GM03348 (cell line): Measurements from ENCODE around the gene SENP5.
A peak's percentile ranks its signal among the peaks of the same experiment; 100 is the strongest.
"Not testable (repeated sequence)": the region's sequence is repeated elsewhere in the genome, so short reads cannot be mapped to it uniquely, and the experiment has no call there.

Source experiments
- DNase-seq: peaks from one replicate; pipeline ENCODE4 v3.0.0; 2012; ENCODE audit warnings: low spot score

The SENP5 gene, protein sequence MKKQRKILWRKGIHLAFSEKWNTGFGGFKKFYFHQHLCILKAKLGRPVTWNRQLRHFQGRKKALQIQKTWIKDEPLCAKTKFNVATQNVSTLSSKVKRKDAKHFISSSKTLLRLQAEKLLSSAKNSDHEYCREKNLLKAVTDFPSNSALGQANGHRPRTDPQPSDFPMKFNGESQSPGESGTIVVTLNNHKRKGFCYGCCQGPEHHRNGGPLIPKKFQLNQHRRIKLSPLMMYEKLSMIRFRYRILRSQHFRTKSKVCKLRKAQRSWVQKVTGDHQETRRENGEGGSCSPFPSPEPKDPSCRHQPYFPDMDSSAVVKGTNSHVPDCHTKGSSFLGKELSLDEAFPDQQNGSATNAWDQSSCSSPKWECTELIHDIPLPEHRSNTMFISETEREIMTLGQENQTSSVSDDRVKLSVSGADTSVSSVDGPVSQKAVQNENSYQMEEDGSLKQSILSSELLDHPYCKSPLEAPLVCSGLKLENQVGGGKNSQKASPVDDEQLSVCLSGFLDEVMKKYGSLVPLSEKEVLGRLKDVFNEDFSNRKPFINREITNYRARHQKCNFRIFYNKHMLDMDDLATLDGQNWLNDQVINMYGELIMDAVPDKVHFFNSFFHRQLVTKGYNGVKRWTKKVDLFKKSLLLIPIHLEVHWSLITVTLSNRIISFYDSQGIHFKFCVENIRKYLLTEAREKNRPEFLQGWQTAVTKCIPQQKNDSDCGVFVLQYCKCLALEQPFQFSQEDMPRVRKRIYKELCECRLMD

DNA sequence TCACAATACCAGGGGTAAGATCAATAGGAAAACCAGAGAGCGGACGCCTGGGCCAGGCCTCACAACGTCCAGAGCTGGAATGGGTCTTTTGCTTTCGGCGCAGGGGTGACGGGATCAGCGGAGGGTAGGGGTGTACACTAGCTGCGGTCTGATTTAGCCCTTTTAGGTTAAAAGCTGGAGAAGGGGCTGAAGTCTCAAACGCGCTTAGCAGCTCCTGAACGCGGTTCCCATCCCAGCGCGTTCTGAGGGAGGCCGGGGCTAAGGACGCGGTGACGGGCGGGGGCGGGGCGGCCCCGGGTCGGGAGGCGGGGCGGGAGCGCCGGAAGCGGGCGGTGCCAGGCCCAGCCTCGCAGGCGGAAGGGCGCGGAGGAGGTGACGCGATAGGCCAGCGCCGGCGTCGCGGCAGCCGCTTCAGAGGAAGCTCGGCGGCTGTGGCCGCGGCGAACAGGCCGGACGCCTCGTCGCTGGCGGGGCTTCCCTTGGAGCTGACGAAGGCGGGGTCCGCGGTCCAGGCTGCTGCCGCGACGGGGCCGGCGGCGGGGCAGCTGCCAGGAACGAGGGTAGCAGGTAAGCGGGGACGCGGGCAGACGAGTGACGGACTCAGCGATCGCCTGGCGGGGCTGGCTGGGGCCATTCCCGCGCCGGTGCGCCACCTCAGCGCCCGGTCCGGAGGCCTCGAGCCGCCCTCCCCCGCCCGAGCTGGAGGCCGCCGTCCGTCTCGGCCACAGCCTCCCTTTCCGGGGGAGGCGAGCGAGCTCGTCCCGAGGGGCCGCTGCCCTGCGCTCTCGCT, at the start of gene SENP5:
Gene SENP5, plus strand, starts transcription at position 414 of the 790 bp plus-strand sequence. CDS start 17,262 bp downstream, outside the sequence.
- DNase-seq, result peak; percentile 98

- DNase-seq, result no peak
Observed at GRCh38 chr3:196821806-196822355, 45.8 kb upstream of the SENP5 start.

DNA sequence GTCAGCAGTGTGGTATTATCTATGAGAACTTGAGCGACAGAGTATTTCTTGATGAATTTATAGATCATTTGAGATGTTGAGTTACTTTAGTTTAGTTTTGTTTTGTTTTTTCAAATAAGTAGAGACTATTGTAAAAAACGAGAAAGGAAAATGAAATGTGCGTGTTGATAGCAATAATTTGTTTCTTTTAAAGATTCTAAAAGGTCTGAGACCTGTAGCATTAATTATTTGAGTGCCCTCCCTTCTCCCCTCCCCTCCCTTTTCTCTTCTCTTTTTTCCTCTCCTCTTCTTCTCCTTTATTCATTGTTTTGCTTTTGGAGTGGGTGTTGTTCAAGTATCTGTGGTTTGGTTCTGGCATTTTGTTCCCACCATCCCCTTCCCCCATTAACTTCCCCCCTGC, 38.1 kb upstream of the SENP5 start:
- not testable (repeated sequence) for DNase-seq

GRCh38 chr3:196835086-196835485, 32.6 kb upstream of the SENP5 start:
- DNase-seq, result no peak

DNA sequence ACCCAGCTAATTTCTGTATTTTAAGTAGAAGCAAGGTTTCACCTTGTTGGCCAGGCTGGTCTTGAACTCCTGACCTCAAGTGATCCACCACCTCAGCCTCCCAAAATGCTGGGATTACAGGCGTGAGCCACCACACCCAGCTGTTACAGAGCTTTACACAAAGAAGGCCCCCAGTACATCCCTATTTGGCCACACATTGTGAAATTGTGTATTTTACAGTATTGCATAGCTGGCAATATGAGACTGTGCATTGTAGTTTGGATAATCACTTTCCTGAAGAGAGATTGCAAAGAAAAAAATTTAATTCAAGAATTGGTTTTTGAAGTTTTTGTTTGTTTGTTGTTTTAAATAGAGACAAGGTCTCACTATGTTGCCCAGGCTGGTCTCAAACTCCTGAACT, 31.1 kb upstream of the SENP5 start:
- DNase-seq, result not testable (repeated sequence)

- peak; percentile 82 for DNase-seq
Observed at GRCh38 chr3:196837819-196838420, 29.8 kb upstream of the SENP5 start.

DNA sequence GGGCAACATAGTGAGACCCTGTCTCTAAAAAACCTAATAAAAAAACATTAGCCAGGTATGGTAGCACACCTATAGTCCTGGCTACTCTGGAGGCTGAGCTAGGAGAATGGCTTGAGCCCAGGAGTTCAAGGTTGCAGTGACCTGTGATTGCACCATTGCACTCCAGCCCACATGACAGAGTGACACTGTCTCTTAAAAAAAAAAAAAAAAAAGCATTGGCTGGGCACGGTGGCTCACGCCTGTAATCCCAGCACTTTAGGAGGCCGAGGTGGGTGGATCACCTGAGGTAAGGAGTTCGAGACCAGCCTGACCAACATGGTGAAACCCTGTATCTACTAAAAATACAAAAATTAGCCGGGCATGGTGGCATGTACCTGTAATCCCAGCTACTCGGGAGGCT, 28.4 kb upstream of the SENP5 start:
- DNase-seq, result not testable (repeated sequence)

GRCh38 chr3:196842567-196843434, 24.9 kb upstream of the SENP5 start:
- DNase-seq, result no peak

- DNase-seq, result no peak
Observed at GRCh38 chr3:196843435-196844110, 24.1 kb upstream of the SENP5 start.

DNA sequence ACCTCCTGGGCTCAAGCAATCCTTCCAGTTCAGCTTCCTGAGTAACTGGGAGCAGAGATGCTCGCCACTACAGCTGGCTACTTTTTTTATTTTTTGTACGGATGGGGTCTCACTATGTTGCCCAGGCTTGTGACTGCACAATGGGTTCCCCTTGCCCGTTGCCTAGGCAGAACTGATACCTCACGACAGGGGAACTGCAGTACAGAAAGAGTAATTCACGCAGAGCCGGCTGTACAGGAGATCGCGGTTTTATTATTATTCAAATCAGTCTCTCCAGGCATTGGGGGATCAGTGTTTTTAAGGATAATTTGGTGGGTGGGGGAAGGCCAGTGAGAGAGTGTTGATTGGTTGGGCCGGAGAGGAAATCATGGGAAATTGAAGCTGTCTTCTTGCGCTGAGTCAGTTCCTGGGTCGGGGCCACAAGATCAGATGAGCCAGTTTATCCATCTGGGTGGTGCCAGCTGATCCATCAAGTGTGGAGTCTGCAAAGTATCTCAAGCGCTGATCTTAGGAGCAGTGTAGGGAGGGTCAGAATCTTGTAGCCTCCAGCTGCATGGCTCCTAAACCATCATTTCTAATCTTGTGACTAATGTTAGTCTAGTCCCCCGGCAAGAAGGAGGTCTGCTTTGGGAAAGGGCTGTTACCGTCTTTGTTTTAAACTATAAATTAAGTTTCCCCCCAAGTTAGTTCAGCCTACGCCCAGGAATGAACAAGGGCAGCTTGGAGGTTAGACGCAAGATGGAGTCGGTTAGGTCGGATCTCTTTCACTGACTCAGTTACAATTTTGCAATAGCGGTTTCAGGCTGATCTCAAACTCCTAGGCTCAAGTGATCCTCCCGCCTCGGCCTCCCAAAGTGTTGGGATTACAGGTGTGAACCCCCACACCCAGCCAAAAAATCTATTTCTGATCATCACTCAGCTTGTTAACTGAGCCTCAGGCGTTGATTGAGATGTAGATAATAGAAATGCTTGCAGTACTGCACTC, 23.2 kb upstream of the SENP5 start:
- not testable (repeated sequence) for DNase-seq

GRCh38 chr3:196848375-196848774, 19.3 kb upstream of the SENP5 start:
- DNase-seq, result not testable (repeated sequence)

DNA sequence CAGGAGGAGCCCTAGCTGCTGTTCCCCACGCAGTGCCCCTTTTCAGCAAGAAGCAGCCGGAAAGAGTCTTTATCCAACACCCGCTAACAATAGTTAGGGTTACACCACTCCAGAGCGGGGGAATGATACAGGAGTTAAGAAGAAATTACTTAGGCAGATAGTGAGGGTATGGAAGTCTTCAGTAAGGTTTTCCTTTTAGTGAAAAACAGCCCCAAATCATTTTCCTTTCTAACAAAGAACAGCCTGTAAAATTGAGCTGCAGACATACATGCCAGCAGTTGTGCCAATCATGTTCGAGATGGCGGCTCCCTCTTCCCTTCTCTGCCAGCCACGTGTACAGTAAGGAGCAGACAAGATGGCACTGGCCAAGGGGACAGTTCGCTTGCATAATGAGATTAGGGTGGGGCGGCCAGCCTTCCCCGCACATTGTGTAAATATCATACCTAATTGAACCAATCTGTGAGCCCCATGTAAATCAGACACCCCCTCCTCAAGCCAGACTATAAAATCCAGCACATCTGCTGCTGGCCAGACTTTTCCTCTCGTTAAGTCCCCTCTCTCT, 18.5 kb upstream of the SENP5 start:
- DNase-seq, result no peak

GRCh38 chr3:196863000-196863399, 4.7 kb upstream of the SENP5 start:
- DNase-seq, result not testable (repeated sequence)

GRCh38 chr3:196867155-196867506, 589 bp upstream of the SENP5 start:
- DNase-seq, result no peak

DNA sequence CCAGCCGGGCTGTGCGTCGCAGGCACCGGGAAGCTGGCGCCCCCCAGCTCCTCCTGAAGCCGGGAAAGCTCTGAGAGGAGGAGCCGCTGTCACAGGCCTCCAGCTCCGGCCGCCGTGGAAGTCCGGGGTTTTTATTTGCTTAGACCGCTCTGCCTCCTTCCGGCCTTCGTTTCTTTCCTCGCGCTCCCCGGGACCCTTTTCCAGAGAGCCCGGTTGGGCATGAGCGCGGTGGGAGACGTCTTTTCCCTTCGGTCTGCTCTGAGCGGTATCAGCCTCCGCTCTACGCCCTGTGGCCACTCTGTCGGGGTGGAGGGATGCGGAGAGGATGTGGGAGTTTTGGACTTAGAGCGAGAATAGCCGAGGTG, 559 bp downstream of the SENP5 start:
- peak; percentile 44 for DNase-seq

GRCh38 chr3:196872316-196872715, 4.6 kb downstream of the SENP5 start:
- DNase-seq, result no peak

- not testable (repeated sequence) for DNase-seq
Observed at GRCh38 chr3:196874511-196875094, 6.9 kb downstream of the SENP5 start.

DNA sequence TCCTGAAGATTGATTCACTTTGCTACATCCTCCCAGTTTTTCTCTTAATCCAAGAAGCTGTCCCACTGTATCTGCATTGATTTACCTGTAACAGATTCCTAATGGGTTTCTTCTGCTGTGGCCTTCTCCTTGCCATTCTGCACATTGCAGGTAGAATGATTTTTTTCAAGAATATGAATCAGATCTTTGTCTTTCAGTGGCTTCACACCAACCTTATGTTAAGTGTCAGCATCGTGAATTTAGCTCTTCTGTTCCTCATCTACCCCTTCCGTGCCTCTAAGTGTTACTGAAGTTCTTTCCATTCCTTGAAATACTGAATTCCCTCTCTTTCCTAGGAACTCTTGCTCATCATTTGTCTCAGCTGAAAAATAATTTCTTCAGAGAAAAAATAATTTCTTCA, 7.5 kb downstream of the SENP5 start:
- DNase-seq, result no peak
